HCT116 (cell line): ENCODE results near the gene CCDC184. TPM values are rescaled to one million over a fixed set of nuclear protein-coding genes. Genes with fewer than 3 reads are reported as not detected.

Source experiments
- ATAC-seq: fragments of 200-7000 bp; cut with Tn5 transposase; 2 replicates; pipeline ENCODE4 v1.9.1; 2020; ENCODE audit warnings: mild to moderate bottlenecking, moderate library complexity
- BruUV-seq: library from RNA; stranded (reverse); fragments of 400-500 nt; replicated peaks from 2 replicates; lab custom pipeline; 2021; lab: Mats Ljungman, UMichigan
- CTCF ChIA-PET: fragments of 300-600 bp; sonication (Branson Sonifier 250); formaldehyde crosslinking; loops from one replicate; lab custom pipeline; 2021; ENCODE audit warnings: antibody characterized with exemption; lab: Charles Lee
- POLR2A ChIA-PET: fragments of 300-600, 350-600 bp; sonication (Branson Sonifier 250); formaldehyde crosslinking; loops from one replicate; lab custom pipeline; 2021; ENCODE audit warnings: antibody characterized with exemption; lab: Charles Lee
- RAD21 ChIA-PET, 2 experiments: fragments of 300-600 bp; sonication (Branson Sonifier 250); formaldehyde crosslinking; loops; one replicate each; lab custom pipeline; 2023; ENCODE audit warnings: low total read pairs in 2 of 2; ENCODE audit not compliant: uncharacterized antibody in 2 of 2, unreplicated experiment in 2 of 2, low non-redundant PET in 1 of 2; lab: Charles Lee
- DNase-seq: peaks from one replicate; pipeline ENCODE4 v3.0.0-alpha.2; 2010; ENCODE audit warnings: low read depth, low spot score
- H2AFZ ChIP-seq: fragments of 200-600 bp; shearing (Covaris generic), sonication (generic); 2 replicates; pipeline ENCODE4 v1.6.1; 2017; ENCODE audit warnings: low read depth, mixed run types, mixed read lengths, antibody characterized with exemption, low read length; ENCODE audit not compliant: poor library complexity, severe bottlenecking
- H3K27ac ChIP-seq: 2 replicates; pipeline ENCODE4 v1.5.1; 2012; ENCODE audit warnings: low read depth, low read length
- H3K27me3 ChIP-seq: fragments of 200-600 bp; sonication (generic); 2 replicates; pipeline ENCODE4 v1.6.1; 2016; ENCODE audit warnings: mixed run types, low read length, mixed read lengths; ENCODE audit not compliant: insufficient read depth
- H3K36me3 ChIP-seq, 2 experiments: fragments of 200-500 bp in 1 of 2; fragments of 200-600 bp in 1 of 2; sonication (Bioruptor generic) in 1 of 2; sonication (generic) in 1 of 2; 2 replicates each; pipeline versions ENCODE4 v1.5.1 to v1.6.1; 2014 to 2016; ENCODE audit warnings: low read length in 2 of 2, inconsistent platforms in 1 of 2, mixed read lengths in 1 of 2, mixed run types in 1 of 2; ENCODE audit not compliant: insufficient read depth in 2 of 2, control insufficient read depth in 1 of 2
- H3K4me1 ChIP-seq, 2 experiments: fragments of 200-600 bp in 1 of 2; sonication (generic) in 1 of 2; 2 replicates each; pipeline versions ENCODE4 v1.5.1 to v1.6.1; 2012 to 2017; ENCODE audit warnings: low read length in 2 of 2, inconsistent platforms in 1 of 2, mild to moderate bottlenecking in 1 of 2, mixed read lengths in 1 of 2, mixed run types in 1 of 2, moderate library complexity in 1 of 2; ENCODE audit not compliant: insufficient read depth in 2 of 2, control insufficient read depth in 1 of 2
- H3K4me2 ChIP-seq: fragments of 200-600 bp; sonication (generic); 2 replicates; pipeline ENCODE4 v1.6.1; 2017; ENCODE audit warnings: mixed run types, low read length, mixed read lengths
- H3K4me3 ChIP-seq, 2 experiments: fragments of 200-600 bp in 1 of 2; sonication (generic) in 1 of 2; replicated peaks in 1 of 2; 2 replicates each; pipeline ENCODE4 v1.5.1; 2011 to 2016; ENCODE audit warnings: low read length in 2 of 2, control low read depth in 1 of 2, low read depth in 1 of 2, mild to moderate bottlenecking in 1 of 2, mixed read lengths in 1 of 2, mixed run types in 1 of 2
- H3K79me2 ChIP-seq: fragments of 200-600 bp; sonication (generic); 2 replicates; pipeline ENCODE4 v1.6.1; 2017; ENCODE audit warnings: mild to moderate bottlenecking, mixed run types, low read length, moderate library complexity, mixed read lengths; ENCODE audit not compliant: insufficient read depth
- H3K9ac ChIP-seq: fragments of 200-600 bp; sonication (generic); 2 replicates; pipeline ENCODE4 v1.6.1; 2016; ENCODE audit warnings: low read length, mixed read lengths
- H3K9me2 ChIP-seq: fragments of 200-600 bp; sonication (generic), shearing (Covaris generic); 2 replicates; pipeline ENCODE4 v1.6.1; 2017; ENCODE audit warnings: mixed run types, mild to moderate bottlenecking, moderate library complexity; ENCODE audit not compliant: insufficient read depth
- H3K9me3 ChIP-seq, 2 experiments: fragments of 200-500 bp in 1 of 2; fragments of 200-600 bp in 1 of 2; sonication (Bioruptor generic) in 1 of 2; sonication (generic) in 1 of 2; 2 replicates each; pipeline ENCODE4 v1.6.1; 2014 to 2017; ENCODE audit warnings: low read length in 2 of 2, mixed read lengths in 2 of 2, inconsistent platforms in 1 of 2, low read depth in 1 of 2, mild to moderate bottlenecking in 1 of 2, mixed run types in 1 of 2, moderate library complexity in 1 of 2; ENCODE audit not compliant: control insufficient read depth in 1 of 2, insufficient read depth in 1 of 2
- H4K20me1 ChIP-seq: fragments of 200-600 bp; sonication (generic), shearing (Covaris generic); 2 replicates; pipeline ENCODE4 v1.6.1; 2017; ENCODE audit warnings: mixed run types, mild to moderate bottlenecking, moderate library complexity; ENCODE audit not compliant: insufficient read depth
- ATF3 ChIP-seq: IDR thresholded peaks from 2 replicates; pipeline ENCODE4 v1.6.1; 2012
- CBX3 ChIP-seq: IDR thresholded peaks from 2 replicates; pipeline ENCODE4 v1.6.1; 2012; ENCODE audit warnings: low read depth
- CEBPB ChIP-seq: IDR thresholded peaks from 2 replicates; pipeline ENCODE4 v1.6.1; 2012; ENCODE audit warnings: low read depth
- CTCF ChIP-seq, 3 experiments: fragments of 200-600 bp in 1 of 3; sonication (generic) in 1 of 3; IDR thresholded peaks in 2 of 3; conservative IDR thresholded peaks in 1 of 3; 2 replicates each; pipeline ENCODE4 v1.5.1; 2012 to 2017; ENCODE audit warnings: low read depth in 2 of 3, low read length in 2 of 3, antibody characterized with exemption in 1 of 3, borderline replicate concordance in 1 of 3, control low read depth in 1 of 3, mild to moderate bottlenecking in 1 of 3, mixed read lengths in 1 of 3, mixed run types in 1 of 3, moderate library complexity in 1 of 3; ENCODE audit not compliant: insufficient read depth in 1 of 3
- EGR1 ChIP-seq: IDR thresholded peaks from 2 replicates; pipeline ENCODE4 v1.6.1; 2012; ENCODE audit warnings: low read depth
- ELF1 ChIP-seq: IDR thresholded peaks from 2 replicates; pipeline ENCODE4 v1.6.1; 2012; ENCODE audit warnings: low read depth, borderline replicate concordance
- EZH2phosphoT487 ChIP-seq: fragments of 200-600 bp; IDR thresholded peaks from 2 replicates; pipeline ENCODE4 v1.6.1; 2018; ENCODE audit warnings: antibody characterized with exemption, borderline replicate concordance
- FOSL1 ChIP-seq: IDR thresholded peaks from 2 replicates; pipeline ENCODE4 v1.6.1; 2012; ENCODE audit warnings: low read depth
- JUND ChIP-seq: IDR thresholded peaks from 2 replicates; pipeline ENCODE4 v1.6.1; 2012
- MAX ChIP-seq: IDR thresholded peaks from 2 replicates; pipeline ENCODE4 v1.6.1; 2012
- POLR2A ChIP-seq: IDR thresholded peaks from 2 replicates; pipeline ENCODE4 v1.7.0; 2011; ENCODE audit warnings: borderline replicate concordance; ENCODE audit not compliant: insufficient read depth, insufficient read length; ENCODE audit errors: extremely low read depth
- POLR2AphosphoS5 ChIP-seq: IDR thresholded peaks from 2 replicates; pipeline ENCODE4 v1.6.1; 2011; ENCODE audit warnings: mild to moderate bottlenecking, low read depth, low read length, moderate library complexity
- RAD21 ChIP-seq: IDR thresholded peaks from 2 replicates; pipeline ENCODE4 v1.6.1; 2012; ENCODE audit warnings: low read depth, mild to moderate bottlenecking
- REST ChIP-seq: IDR thresholded peaks from 2 replicates; pipeline ENCODE4 v1.6.1; 2012; ENCODE audit warnings: low read depth
- SRF ChIP-seq: IDR thresholded peaks from 2 replicates; pipeline ENCODE4 v1.6.1; 2012; ENCODE audit warnings: low read depth
- YY1 ChIP-seq: IDR thresholded peaks from 2 replicates; pipeline ENCODE4 v1.6.1; 2011; ENCODE audit warnings: low read length, low read depth, moderate library complexity, mild to moderate bottlenecking; ENCODE audit not compliant: insufficient replicate concordance; ENCODE audit errors: extremely low read depth
- ZBTB33 ChIP-seq: IDR thresholded peaks from 2 replicates; pipeline ENCODE4 v1.6.1; 2011; ENCODE audit warnings: mild to moderate bottlenecking, low read length, moderate library complexity; ENCODE audit not compliant: insufficient replicate concordance; ENCODE audit errors: extremely low read depth
- ZFX ChIP-seq: fragments of 450-650 bp; IDR thresholded peaks from 2 replicates; pipeline ENCODE4 v1.6.1; 2017
- ZNF274 ChIP-seq: fragments of 200-500 bp; sonication (Bioruptor generic); IDR thresholded peaks from 2 replicates; pipeline ENCODE4 v1.6.1; 2014; ENCODE audit warnings: mild to moderate bottlenecking, low read depth, low read length, inconsistent platforms
- intact Hi-C: fragments of 100-400 bp; cut with micrococcal nuclease; formaldehyde crosslinking; loops from 2 replicates; pipeline ENCODE4 v1.10.0; 2022
- total RNA-seq: library from RNA; stranded (reverse); gene quantifications from one replicate; pipeline ENCODE4 v1.2.1, GENCODE V29; 2021; ENCODE audit not compliant: unreplicated experiment

The CCDC184 gene
- total RNA-seq, 1 experiment from 2014 or later: 0.34 TPM

- intact Hi-C loops: loop anchor here (10.0 kb wide), 1 partner anchor 264 kb away; no protein-coding TSS in a partner anchor
- no peak overlapping the region for H3K4me2 ChIP-seq
- TF ChIP-seq REST: no peak
- no peak for TF ChIP-seq FOSL1
- no peak for TF ChIP-seq POLR2A
- TF ChIP-seq CEBPB: no peak
- no peak for TF ChIP-seq YY1
- no peak for TF ChIP-seq SRF
- TF ChIP-seq RAD21: no peak
- TF ChIP-seq MAX: no peak
- no peak for TF ChIP-seq EZH2phosphoT487
- no peak for TF ChIP-seq EGR1
- TF ChIP-seq ZFX: no peak
- no peak for TF ChIP-seq CTCF (IDR thresholded peaks at IDR 0.05 in 2 of 3, conservative IDR thresholded peaks at IDR 0.05 in 1 of 3; ENCODE audit: borderline replicate concordance in 1 of 3, insufficient read depth in 1 of 3, low read depth in 2 of 3, low read length in 2 of 3)
- no peak for TF ChIP-seq POLR2AphosphoS5
- no peak for TF ChIP-seq ZBTB33
- no peak for TF ChIP-seq CBX3
- TF ChIP-seq ATF3: no peak
- no peak for TF ChIP-seq JUND
- TF ChIP-seq ELF1: no peak
- no peak for TF ChIP-seq ZNF274
These were observed 7.7 kb downstream of the CCDC184 start for GRCh38 chr12:48191096-48191495.

More at GRCh38 chr12:48191096-48191495, 7.7 kb downstream of the CCDC184 start:
- Histone ChIP-seq H3K4me3 (no peak overlapping the region), H3K27ac (no peak overlapping the region), H2AFZ (no peak overlapping the region), H3K79me2 (no peaks in the 10 kb centered on the region), H3K36me3 (no peaks in the 10 kb centered on the region), H3K9me3 (no peaks in the 10 kb centered on the region), H3K27me3 (no peaks in the 10 kb centered on the region), H3K9ac (no peak overlapping the region), H3K9me2 (no peaks in the 10 kb centered on the region), H3K4me1 (peaks cover under 1 to 5% of the 10 kb centered on the region in 2 experiments; a peak in 2 of 4 replicates), H4K20me1 (no peaks in the 10 kb centered on the region)
- no TSS peak for BruUV-seq
- ChIA-PET CTCF (no interaction called here), RAD21 (no interaction called here), POLR2A (no interaction called here)
- DNase-seq (no peak), ATAC-seq (no peak)
